ENCODE measurements around the gene ARSI.

Gene ARSI

DNA sequence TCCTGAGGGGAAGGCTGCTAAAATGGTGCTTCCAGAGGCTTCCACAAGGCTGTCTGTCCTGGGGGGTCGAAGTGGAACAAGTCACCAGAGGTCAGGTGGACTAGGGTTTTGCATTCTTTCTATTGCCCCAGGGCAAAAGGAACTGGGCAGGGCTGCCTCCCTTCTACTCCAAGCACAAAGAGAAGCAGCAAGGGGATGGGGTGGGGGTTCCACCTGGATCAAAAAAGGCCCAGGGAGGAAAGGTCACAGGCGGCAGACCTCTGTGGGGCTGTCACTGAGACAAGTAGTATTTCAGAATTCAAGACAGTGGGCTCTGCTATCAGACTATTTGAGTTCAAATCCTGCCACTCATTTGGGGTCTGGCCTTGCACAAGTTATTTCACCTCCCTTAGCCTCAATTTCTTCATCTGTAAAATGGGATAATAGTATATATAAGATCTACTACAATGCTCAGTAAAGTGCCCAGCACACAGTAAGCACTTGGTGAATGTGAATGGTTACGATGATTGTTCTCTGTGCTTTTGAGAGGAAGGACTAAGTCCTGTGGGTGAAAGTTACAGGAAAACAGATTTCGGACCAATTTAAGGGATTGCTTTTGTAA is 1.9 kb upstream of the ARSI start:
- Mint-ChIP-seq H3K27ac (no peak overlapping the region), H3K36me3 (no peaks in the 10 kb centered on the region), H3K4me1 (no peaks in the 10 kb centered on the region), H3K9me3 (no peaks in the 10 kb centered on the region), H3K27me3 (peaks cover 16% of the 10 kb centered on the region), H3K4me3 (no peak overlapping the region)

DNA sequence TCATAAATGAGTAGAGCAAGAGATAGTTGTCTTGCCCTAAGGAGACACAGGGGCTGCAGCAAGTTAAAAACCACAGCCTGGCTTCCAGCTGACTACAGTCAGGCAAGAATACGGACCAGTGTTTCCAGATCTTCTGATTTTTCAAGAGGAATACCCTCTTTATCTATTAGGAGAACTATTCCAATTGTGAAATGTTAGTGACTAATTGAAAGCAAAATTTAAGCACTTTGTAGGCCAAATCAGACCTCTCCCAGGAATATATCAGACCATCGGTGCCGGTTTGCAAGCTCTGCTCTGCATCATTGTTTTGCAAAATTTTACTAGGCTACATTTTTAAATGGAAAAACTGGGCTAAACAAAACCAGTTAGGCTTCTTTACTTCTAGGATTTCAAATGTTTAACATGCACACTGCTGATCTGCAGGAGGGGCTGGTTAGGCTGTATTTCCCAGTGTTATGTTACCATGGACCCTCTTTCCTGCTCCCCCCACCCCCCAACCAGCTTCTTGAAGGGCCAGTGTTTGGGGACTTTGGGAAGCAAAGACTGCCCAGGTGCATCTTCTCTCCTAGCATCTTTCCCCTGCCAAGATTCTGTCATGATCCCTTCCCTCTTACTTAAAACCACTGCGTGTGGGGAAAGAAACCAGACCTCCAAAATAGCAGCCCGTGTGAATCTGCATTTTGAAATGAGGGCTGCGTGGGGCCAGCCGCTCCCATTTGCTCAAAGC is 1.1 kb upstream of the ARSI start:
- no peaks in the 10 kb centered on the region for H3K36me3 Mint-ChIP-seq
- no peaks in the 10 kb centered on the region for H3K4me1 Mint-ChIP-seq
- H3K27ac Mint-ChIP-seq, result no peak overlapping the region
- H3K4me3 Mint-ChIP-seq, result no peak overlapping the region
- H3K27me3 Mint-ChIP-seq, result peaks cover 16% of the 10 kb centered on the region
- H3K9me3 Mint-ChIP-seq, result no peaks in the 10 kb centered on the region

DNA sequence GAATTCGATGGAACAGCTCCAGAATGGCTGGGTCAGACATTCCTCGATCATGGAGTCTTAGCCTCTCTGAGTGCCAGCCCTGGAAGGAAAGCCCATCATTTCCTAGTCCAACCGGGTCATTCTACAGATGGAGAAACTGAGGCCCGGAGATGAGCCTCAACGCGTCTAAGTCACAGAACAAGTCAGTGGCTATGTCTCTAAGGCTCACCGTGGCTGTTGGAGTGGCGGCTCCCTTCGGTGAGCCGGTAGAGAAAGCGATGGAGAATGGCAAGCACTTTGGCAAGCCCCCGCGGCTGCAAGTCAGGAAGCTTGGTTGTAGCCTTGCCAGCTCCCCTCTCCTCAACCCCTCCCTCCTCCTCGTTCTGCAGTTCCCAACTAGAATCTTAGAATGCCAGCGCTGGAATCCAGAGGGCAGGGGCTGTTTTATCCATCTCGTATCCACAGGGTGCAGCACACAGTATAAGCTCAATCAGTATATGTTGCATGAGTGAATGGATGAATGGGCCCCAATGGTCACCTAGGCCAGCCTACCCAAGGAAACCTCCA is 438 bp upstream of the ARSI start:
- H3K27ac Mint-ChIP-seq, result no peak overlapping the region
- no peaks in the 10 kb centered on the region for H3K4me1 Mint-ChIP-seq
- H3K4me3 Mint-ChIP-seq, result no peak overlapping the region
- H3K9me3 Mint-ChIP-seq, result no peaks in the 10 kb centered on the region
- H3K36me3 Mint-ChIP-seq, result no peaks in the 10 kb centered on the region
- peaks cover 16% of the 10 kb centered on the region for H3K27me3 Mint-ChIP-seq

DNA sequence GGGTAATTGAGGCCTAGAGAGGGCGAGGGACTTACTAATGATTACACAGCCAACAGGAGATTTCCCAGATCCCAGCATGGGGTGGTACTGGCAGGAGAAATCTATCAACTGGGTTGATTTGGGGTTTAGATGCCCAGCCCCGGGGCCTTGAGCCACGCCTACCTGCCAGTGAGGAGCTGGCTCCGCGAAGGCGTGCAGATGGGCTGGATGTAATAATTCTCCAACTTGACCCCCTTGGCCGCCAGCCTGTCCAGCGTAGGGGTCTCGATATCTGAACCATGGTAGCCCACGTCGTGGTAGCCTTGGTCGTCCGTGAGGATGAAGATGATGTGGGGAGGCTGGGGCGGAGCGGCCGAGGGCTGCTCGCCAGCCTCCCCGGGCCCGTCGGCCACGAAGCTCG is 804 bp downstream of the ARSI start:
- H3K27me3 Mint-ChIP-seq, result peaks cover 16% of the 10 kb centered on the region
- H3K27ac Mint-ChIP-seq, result no peak overlapping the region
- H3K4me3 Mint-ChIP-seq, result no peak overlapping the region
- H3K36me3 Mint-ChIP-seq, result no peaks in the 10 kb centered on the region
- no peaks in the 10 kb centered on the region for H3K9me3 Mint-ChIP-seq
- no peaks in the 10 kb centered on the region for H3K4me1 Mint-ChIP-seq

DNA sequence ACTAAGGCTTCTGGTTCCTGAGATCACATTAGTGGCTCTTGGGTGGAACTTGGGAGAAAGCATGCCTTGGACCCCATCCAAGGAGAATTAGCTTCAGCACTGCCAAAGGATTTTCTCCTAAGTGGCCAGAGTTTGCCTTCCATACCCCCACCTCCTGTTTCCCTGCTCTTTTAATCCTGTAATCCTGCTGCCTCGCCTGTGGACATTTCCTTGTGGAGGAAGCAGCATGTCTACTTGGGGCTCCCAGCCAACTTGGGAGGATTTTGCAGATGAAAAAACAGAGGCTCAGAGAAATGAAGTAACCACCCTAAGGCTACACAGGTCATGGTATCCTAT is 1.6 kb downstream of the ARSI start:
- no peaks in the 10 kb centered on the region for H3K36me3 Mint-ChIP-seq
- H3K27me3 Mint-ChIP-seq, result peaks cover 16% of the 10 kb centered on the region
- H3K4me1 Mint-ChIP-seq, result no peaks in the 10 kb centered on the region
- H3K27ac Mint-ChIP-seq, result no peak overlapping the region
- no peaks in the 10 kb centered on the region for H3K9me3 Mint-ChIP-seq
- H3K4me3 Mint-ChIP-seq, result no peak overlapping the region

DNA sequence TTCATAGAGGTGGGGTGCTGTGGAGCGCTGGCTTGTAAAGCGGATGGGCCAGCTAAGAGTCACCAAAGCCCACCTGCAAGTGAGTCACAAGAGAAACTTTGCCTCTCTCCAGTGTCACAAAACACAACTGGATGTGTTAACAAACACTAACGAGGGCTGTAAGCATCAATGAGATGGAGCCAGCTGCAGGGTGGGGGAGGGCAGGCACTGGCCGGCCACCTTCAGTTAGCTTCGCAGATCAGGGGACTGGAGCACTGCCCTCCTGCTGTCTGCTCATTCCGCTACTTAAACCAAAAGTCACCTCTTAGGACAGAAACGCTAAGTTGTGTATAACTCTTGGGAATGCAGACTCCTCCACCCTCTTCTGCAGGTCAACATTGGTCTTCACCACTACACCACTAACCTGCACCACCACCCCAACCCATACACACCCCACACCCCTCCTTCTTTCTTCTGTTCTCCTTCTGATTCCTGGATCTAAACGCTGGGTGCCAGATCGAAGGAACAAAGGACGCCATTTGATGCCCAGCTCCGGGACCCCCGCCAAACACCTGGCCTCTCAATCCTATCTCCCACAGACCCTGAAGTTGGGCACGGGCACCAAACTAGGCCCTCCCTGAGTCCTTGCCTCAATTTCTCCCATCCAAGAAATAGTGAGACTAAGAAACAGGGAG is 2.1 kb downstream of the ARSI start:
- Mint-ChIP-seq H3K9me3 (no peaks in the 10 kb centered on the region), H3K4me3 (no peak overlapping the region), H3K36me3 (no peaks in the 10 kb centered on the region), H3K27me3 (peaks cover 16% of the 10 kb centered on the region), H3K4me1 (no peaks in the 10 kb centered on the region), H3K27ac (no peak overlapping the region)

DNA sequence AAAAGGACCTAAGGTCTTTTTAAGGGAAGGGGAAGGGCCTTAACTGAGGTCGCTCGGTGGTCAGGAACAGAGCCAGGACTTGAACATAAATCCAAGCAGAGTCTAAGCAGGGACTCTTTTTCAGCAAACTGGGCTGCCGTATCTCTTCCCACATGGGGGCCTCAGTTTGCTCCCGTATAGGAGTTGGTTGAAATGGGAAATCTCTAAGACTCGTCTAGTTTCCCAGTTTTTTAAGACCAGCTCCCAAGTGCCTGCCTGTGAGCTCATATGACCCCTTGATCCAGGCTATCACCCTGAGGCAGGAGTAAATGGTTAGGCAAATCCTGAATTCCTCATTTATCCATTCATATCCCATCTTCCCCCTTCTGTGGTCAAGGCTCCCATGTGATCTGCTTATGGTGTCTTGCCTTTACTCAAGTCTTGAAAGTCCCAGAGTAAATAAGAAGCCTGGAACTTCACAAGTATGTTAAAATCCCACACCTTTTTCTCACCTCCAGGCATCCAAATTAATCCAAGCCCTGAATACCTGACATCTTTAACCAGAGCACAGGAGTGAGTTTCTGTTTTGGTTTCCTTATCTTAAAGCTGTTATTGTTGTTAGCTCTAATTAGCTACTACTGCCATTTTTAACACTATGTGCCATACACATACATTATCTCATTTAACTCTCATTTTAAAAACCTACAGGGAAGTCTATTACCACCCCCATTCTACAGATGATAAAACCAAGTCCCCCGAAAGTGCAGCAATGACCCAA is 3.0 kb downstream of the ARSI start:
- Mint-ChIP-seq H3K27ac (no peak overlapping the region), H3K9me3 (no peaks in the 10 kb centered on the region), H3K27me3 (peaks cover 16% of the 10 kb centered on the region), H3K36me3 (no peaks in the 10 kb centered on the region), H3K4me1 (no peaks in the 10 kb centered on the region), H3K4me3 (no peak overlapping the region)

DNA sequence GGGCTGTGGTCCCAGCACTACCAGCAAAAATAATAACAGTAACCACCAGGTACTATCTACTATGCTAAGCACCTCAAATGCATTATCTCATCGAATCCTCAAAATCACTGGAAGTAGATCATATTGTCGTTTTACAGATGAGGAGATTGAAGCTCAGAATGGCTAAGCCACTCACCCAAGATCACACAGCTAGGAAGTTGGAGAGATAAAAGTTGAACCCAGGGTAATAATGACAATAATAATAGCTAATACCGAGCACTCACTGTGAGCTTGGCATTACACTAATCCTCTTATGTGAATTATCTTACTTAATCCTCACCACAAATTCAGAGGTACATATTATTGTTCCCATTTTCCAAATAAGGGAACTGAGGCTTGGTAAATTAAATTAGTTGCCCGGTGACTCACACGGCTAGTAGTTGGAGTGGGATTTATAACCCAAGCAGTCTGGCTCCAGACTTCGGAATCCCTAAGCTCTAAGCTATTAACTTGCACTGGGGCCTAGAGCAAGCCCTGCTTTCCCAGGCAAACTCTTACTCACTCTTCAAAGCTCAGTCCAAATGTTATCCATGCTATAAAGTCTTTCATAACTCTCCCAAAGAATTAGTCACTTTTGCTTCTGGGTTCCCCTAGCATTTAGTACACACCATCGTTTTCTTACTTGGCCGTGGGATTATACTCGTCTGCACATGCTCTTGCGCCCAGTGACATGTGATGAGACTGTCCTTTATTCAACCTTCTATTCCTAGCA is 3.8 kb downstream of the ARSI start:
- no peak overlapping the region for H3K27ac Mint-ChIP-seq
- H3K36me3 Mint-ChIP-seq, result no peaks in the 10 kb centered on the region
- H3K9me3 Mint-ChIP-seq, result no peaks in the 10 kb centered on the region
- no peaks in the 10 kb centered on the region for H3K4me1 Mint-ChIP-seq
- H3K27me3 Mint-ChIP-seq, result peaks cover 15% of the 10 kb centered on the region
- H3K4me3 Mint-ChIP-seq, result no peak overlapping the region

DNA sequence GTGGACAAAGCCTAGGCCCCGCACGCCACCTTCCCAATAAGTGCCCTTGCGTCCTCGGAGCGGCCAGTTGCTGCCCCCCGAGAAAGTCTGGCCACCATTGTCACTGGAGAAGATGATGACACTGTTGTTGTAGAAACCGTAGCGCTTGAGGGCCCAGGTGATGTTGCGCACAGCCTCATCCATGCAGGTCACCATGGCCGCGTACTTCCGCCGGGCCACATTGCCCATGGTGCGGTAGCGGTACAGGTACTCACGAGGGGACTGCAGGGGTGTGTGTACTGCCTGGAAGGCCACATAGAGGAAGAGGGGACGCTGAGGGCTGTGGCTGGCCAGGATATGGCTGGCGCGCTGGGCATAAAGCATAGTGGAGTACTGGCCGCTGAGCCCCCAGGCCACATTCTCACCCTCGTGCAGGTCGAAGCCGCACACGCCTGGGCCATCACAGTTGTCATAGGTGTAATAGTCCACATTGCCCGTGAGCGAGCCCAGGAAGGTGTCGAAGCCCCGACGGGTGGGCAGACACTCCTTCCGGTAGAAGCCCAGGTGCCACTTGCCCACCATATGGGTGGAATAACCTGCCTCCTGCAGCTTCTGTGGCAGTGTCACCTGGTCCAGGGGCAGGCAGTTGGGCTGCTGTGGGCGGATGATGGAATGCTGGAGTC is 4.6 kb downstream of the ARSI start:
- Mint-ChIP-seq H3K27me3 (peaks cover 10% of the 10 kb centered on the region), H3K4me1 (no peaks in the 10 kb centered on the region)

DNA sequence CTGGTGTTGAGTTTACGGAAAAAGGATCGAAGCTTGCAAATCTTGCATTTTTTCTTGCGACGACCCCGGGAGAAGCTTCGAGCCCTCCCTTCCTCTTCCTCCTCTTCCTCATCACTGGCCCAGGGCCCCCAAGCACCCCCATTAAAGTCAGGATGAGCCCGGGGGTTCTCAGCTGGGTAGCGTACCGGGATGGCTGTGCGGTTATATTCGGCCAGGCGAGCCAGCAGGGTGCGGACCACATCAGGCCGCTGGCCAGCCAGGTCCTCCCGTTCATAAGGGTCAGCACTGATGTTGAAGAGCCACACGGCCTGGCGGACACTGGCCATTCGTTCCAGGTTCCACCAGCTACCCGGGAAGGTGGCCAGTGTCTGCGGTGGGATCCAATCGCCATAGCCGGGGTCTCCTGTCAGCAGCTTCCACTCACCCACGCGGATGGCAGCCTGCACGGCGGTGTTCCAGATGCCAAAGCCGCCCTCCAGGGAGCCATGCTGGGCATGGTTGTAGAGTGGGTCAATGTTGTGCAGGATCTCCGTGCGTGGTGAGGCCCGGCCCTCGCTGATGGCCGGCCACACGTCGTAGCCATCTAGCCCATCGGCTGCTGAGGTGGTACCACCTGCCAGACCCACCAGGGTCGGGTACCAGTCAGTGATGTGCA is 5.3 kb downstream of the ARSI start:
- Mint-ChIP-seq H3K27me3 (peaks cover 10% of the 10 kb centered on the region), H3K36me3 (no peaks in the 10 kb centered on the region), H3K9me3 (no peaks in the 10 kb centered on the region), H3K27ac (no peak overlapping the region), H3K4me1 (no peaks in the 10 kb centered on the region), H3K4me3 (no peak overlapping the region)

More for the DNA sequence above, 4.6 kb downstream of the ARSI start:
- Mint-ChIP-seq H3K9me3 (no peaks in the 10 kb centered on the region), H3K4me3 (no peak overlapping the region), H3K36me3 (no peaks in the 10 kb centered on the region), H3K27ac (no peak overlapping the region)

DNA sequence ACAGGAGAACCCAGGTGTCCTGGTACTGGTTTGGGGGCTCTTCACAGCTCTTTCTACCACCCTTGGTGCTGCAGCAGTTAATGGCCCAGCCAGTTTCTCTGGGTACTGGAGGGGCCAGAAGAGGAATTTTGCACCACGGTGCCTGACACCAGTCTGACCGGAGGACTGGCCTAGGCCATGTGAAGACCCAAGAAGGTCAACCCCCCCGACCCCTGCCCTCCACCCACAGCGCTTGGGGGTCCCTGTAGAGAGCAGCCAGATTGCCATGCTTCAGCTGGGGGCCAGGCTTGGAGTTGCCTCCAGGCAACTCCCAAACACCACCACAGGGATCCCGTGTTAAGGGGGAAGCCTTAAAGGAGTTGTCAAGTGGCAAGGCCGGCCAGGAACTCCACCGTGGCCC is 6.2 kb downstream of the ARSI start:
- H3K36me3 Mint-ChIP-seq, result no peaks in the 10 kb centered on the region
- no peak overlapping the region for H3K4me3 Mint-ChIP-seq
- no peaks in the 10 kb centered on the region for H3K4me1 Mint-ChIP-seq
- H3K27me3 Mint-ChIP-seq, result peaks cover 7% of the 10 kb centered on the region
- no peaks in the 10 kb centered on the region for H3K9me3 Mint-ChIP-seq
- H3K27ac Mint-ChIP-seq, result no peak overlapping the region

DNA sequence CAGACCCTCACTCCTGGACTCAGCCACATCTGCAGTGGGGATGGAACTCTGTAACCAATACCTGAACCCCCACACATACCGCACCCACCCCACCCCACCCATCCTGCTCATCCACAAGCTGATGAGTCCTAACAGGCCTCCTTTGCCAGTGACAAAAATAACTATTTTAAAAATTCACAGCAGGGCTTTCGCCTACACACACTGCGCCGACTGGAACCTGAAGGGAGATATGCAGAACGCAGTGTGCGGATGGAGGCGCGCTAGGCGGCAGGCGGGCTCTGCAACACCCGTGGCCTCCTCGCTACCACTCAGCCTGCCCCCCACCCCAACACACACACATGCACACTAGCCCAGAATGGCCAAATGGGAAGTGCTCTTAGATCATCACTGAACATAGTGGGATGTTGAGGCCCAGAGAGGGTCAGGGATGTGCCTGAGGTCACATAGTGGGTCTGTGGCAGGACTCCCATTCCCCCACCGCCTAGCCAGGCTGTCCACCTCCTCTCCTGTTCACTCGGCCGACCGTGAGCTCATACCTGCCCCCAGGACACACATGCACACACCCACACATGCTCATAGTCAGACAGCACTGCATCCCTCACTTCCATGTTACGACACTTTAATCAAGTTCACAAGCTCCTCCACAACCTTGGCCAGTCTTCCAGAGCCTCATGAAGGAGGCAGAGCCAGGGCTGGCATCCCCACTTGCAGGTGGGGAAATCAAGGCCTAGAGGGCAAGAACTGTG is 6.8 kb downstream of the ARSI start:
- Mint-ChIP-seq H3K27ac (no peak overlapping the region), H3K36me3 (no peaks in the 10 kb centered on the region), H3K27me3 (peaks cover 3% of the 10 kb centered on the region), H3K4me3 (no peak overlapping the region), H3K9me3 (no peaks in the 10 kb centered on the region), H3K4me1 (no peaks in the 10 kb centered on the region)

DNA sequence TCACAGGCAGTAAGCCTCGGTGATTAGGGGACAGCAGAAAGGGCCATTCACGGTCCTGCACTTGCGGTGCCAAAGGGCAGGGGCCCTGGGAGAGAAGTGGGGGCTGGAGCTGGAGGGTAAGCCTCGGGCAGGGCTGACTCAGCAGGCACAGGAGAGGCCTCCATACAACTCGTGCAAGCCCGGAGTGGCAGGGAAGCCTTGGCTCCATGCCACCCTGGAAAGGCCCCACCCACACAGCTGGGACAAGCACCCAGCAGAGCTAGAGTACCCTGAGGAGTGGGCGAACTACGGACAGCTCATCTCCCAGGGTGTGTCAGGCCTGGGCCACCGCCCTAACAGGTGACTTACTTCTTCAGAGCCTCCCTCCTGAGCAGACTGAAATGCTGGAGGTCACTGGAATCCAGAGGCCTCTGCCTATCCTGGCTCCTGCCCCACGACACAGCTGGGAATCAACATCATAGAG is 7.5 kb downstream of the ARSI start:
- Mint-ChIP-seq H3K4me3 (no peak overlapping the region), H3K27me3 (peaks cover 1% of the 10 kb centered on the region), H3K36me3 (no peaks in the 10 kb centered on the region), H3K9me3 (no peaks in the 10 kb centered on the region), H3K27ac (no peak overlapping the region), H3K4me1 (no peaks in the 10 kb centered on the region)
